ENCODE measurements around the gene TSPAN9.

TSPAN9 gene

GRCh38 chr12:3042826-3043225, 34.4 kb upstream of the TSPAN9 start:
- TF ChIP-seq FOXP2 (optimal IDR thresholded peaks at IDR 0.05; ENCODE audit: borderline replicate concordance, extremely low read depth, extremely low read length, insufficient read depth) (no peak), TAF1 (IDR thresholded peaks at IDR 0.05; ENCODE audit: borderline replicate concordance, insufficient read depth, low read length) (no peak), POLR2AphosphoS5 (IDR thresholded peaks at IDR 0.05; ENCODE audit: low read depth, low read length) (no peak), SIN3A (IDR thresholded peaks at IDR 0.05; ENCODE audit: borderline replicate concordance, insufficient read depth, low read length) (no peak)
- TF ChIP-seq, protein P1, sequence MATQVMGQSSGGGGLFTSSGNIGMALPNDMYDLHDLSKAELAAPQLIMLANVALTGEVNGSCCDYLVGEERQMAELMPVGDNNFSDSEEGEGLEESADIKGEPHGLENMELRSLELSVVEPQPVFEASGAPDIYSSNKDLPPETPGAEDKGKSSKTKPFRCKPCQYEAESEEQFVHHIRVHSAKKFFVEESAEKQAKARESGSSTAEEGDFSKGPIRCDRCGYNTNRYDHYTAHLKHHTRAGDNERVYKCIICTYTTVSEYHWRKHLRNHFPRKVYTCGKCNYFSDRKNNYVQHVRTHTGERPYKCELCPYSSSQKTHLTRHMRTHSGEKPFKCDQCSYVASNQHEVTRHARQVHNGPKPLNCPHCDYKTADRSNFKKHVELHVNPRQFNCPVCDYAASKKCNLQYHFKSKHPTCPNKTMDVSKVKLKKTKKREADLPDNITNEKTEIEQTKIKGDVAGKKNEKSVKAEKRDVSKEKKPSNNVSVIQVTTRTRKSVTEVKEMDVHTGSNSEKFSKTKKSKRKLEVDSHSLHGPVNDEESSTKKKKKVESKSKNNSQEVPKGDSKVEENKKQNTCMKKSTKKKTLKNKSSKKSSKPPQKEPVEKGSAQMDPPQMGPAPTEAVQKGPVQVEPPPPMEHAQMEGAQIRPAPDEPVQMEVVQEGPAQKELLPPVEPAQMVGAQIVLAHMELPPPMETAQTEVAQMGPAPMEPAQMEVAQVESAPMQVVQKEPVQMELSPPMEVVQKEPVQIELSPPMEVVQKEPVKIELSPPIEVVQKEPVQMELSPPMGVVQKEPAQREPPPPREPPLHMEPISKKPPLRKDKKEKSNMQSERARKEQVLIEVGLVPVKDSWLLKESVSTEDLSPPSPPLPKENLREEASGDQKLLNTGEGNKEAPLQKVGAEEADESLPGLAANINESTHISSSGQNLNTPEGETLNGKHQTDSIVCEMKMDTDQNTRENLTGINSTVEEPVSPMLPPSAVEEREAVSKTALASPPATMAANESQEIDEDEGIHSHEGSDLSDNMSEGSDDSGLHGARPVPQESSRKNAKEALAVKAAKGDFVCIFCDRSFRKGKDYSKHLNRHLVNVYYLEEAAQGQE (IDR thresholded peaks at IDR 0.05; ENCODE audit: insufficient read depth in 1 of 2, low read depth in 2 of 2, low read length in 2 of 2): no peak

- TF ChIP-seq, protein P1 (IDR thresholded peaks at IDR 0.05; ENCODE audit: insufficient read depth in 1 of 2, low read depth in 2 of 2, low read length in 2 of 2): no peak
- TF ChIP-seq TAF1 (IDR thresholded peaks at IDR 0.05; ENCODE audit: borderline replicate concordance, insufficient read depth, low read length): no peak
Measured at GRCh38 chr12:3043406-3043805, 33.8 kb upstream of the TSPAN9 start.

DNA sequence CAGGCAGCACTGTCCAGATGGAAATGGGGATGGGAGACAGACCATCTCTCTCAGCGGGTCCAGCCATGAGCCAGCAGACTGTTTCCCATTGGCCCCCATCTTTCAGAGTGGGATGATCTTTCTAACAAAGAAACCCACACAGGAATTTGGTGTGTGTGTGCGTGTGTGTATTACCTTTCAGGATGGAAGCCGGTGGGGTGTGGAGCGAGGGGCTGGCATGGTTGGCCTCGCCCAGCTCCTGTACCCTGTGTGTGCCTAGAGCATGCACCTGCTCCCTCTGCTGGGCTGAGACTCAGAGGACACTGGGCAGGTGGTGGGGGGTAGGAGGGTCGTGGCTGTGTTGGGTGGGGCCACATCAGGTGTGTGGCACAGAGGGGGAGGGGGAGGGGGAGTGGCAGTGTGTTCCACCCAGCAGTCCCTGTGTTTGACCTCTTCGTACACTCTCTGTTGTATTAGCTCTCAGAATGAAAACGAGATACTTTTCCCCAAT, 33.0 kb upstream of the TSPAN9 start:
- no peak for TF ChIP-seq POLR2AphosphoS5 (IDR thresholded peaks at IDR 0.05; ENCODE audit: low read depth, low read length)
- no peak for TF ChIP-seq SIN3A (IDR thresholded peaks at IDR 0.05; ENCODE audit: borderline replicate concordance, insufficient read depth, low read length)
- no peak for TF ChIP-seq FOXP2 (optimal IDR thresholded peaks at IDR 0.05; ENCODE audit: borderline replicate concordance, extremely low read depth, extremely low read length, insufficient read depth)
- TF ChIP-seq TAF1 (IDR thresholded peaks at IDR 0.05; ENCODE audit: borderline replicate concordance, insufficient read depth, low read length): no peak
- TF ChIP-seq, protein P1 (IDR thresholded peaks at IDR 0.05; ENCODE audit: insufficient read depth in 1 of 2, low read depth in 2 of 2, low read length in 2 of 2): no peak

GRCh38 chr12:3045494-3045893, 31.7 kb upstream of the TSPAN9 start:
- TF ChIP-seq FOXP2 (optimal IDR thresholded peaks at IDR 0.05; ENCODE audit: borderline replicate concordance, extremely low read depth, extremely low read length, insufficient read depth) (no peak), SIN3A (IDR thresholded peaks at IDR 0.05; ENCODE audit: borderline replicate concordance, insufficient read depth, low read length) (no peak), TAF1 (IDR thresholded peaks at IDR 0.05; ENCODE audit: borderline replicate concordance, insufficient read depth, low read length) (no peak), POLR2AphosphoS5 (IDR thresholded peaks at IDR 0.05; ENCODE audit: low read depth, low read length) (no peak)
- TF ChIP-seq, protein P1 (IDR thresholded peaks at IDR 0.05; ENCODE audit: insufficient read depth in 1 of 2, low read depth in 2 of 2, low read length in 2 of 2): no peak

DNA sequence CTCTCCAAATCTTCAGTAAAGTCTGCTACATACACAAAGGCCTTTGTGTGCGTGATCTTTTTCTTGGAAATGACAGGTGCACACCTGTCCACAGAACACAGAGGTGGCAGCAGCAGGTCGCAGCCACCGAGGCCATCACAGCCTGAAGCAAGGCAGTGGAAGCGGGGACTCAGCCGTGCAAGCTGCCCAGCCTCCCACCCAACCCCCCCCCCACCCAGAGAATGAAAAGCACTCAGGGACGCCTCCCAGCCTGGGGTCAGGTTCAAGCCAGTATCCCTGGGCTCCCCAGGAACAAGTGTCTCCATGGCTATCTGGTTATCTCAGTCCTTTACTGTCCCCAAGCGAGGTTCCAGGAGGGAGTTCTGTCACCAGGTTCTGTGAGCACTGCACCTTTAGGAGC, 31.2 kb upstream of the TSPAN9 start:
- TF ChIP-seq, protein P1 (IDR thresholded peaks at IDR 0.05; ENCODE audit: insufficient read depth in 1 of 2, low read depth in 2 of 2, low read length in 2 of 2): no peak
- TF ChIP-seq POLR2AphosphoS5 (IDR thresholded peaks at IDR 0.05; ENCODE audit: low read depth, low read length) (no peak), FOXP2 (optimal IDR thresholded peaks at IDR 0.05; ENCODE audit: borderline replicate concordance, extremely low read depth, extremely low read length, insufficient read depth) (no peak), SIN3A (IDR thresholded peaks at IDR 0.05; ENCODE audit: borderline replicate concordance, insufficient read depth, low read length) (no peak), TAF1 (IDR thresholded peaks at IDR 0.05; ENCODE audit: borderline replicate concordance, insufficient read depth, low read length) (no peak)
